ENCODE measurements around the gene MT1G.
"Not testable (repeated sequence)": the region's sequence is repeated elsewhere in the genome, so short reads cannot be mapped to it uniquely, and the experiment has no call there.

GRCh38 chr16:56674570-56674969 is 6.7 kb upstream of the MT1G start:
- TF ChIP-seq ZNF331 (CRISPR knock-in tag; IDR thresholded peaks at IDR 0.05; ENCODE audit: low read depth); CTCF (conservative IDR thresholded peaks at IDR 0.05; ENCODE audit: low read depth in 2 of 2); POLR2AphosphoS5 (IDR thresholded peaks at IDR 0.05; ENCODE audit: low read depth); EZH2 (IDR thresholded peaks at IDR 0.05; ENCODE audit: low read depth, unreplicated experiment): not testable (repeated sequence)

All from GM23338 (cell line).